HCT116 (cell line): ENCODE measurements around the gene SP110. TPM values are rescaled to one million over a fixed set of nuclear protein-coding genes. Genes with fewer than 3 reads are reported as not detected.

Experiments used
- ATAC-seq: fragments of 200-7000 bp; cut with Tn5 transposase; 2 replicates; pipeline ENCODE4 v1.9.1; 2020; ENCODE audit warnings: mild to moderate bottlenecking, moderate library complexity
- BruUV-seq: library from RNA; stranded (reverse); fragments of 400-500 nt; replicated peaks from 2 replicates; lab custom pipeline; 2021; lab: Mats Ljungman, UMichigan
- CTCF ChIA-PET: fragments of 300-600 bp; sonication (Branson Sonifier 250); formaldehyde crosslinking; loops from one replicate; lab custom pipeline; 2021; ENCODE audit warnings: antibody characterized with exemption; lab: Charles Lee
- POLR2A ChIA-PET: fragments of 300-600, 350-600 bp; sonication (Branson Sonifier 250); formaldehyde crosslinking; loops from one replicate; lab custom pipeline; 2021; ENCODE audit warnings: antibody characterized with exemption; lab: Charles Lee
- RAD21 ChIA-PET, 2 experiments: fragments of 300-600 bp; sonication (Branson Sonifier 250); formaldehyde crosslinking; loops; one replicate each; lab custom pipeline; 2023; ENCODE audit warnings: low total read pairs in 2 of 2; ENCODE audit not compliant: uncharacterized antibody in 2 of 2, unreplicated experiment in 2 of 2, low non-redundant PET in 1 of 2; lab: Charles Lee
- DNase-seq: peaks from one replicate; pipeline ENCODE4 v3.0.0-alpha.2; 2010; ENCODE audit warnings: low read depth, low spot score
- H2AFZ ChIP-seq: fragments of 200-600 bp; shearing (Covaris generic), sonication (generic); 2 replicates; pipeline ENCODE4 v1.6.1; 2017; ENCODE audit warnings: low read depth, mixed run types, mixed read lengths, antibody characterized with exemption, low read length; ENCODE audit not compliant: poor library complexity, severe bottlenecking
- H3K27ac ChIP-seq: 2 replicates; pipeline ENCODE4 v1.5.1; 2012; ENCODE audit warnings: low read depth, low read length
- H3K27me3 ChIP-seq: fragments of 200-600 bp; sonication (generic); 2 replicates; pipeline ENCODE4 v1.6.1; 2016; ENCODE audit warnings: mixed run types, low read length, mixed read lengths; ENCODE audit not compliant: insufficient read depth
- H3K36me3 ChIP-seq, 2 experiments: fragments of 200-500 bp in 1 of 2; fragments of 200-600 bp in 1 of 2; sonication (Bioruptor generic) in 1 of 2; sonication (generic) in 1 of 2; 2 replicates each; pipeline versions ENCODE4 v1.5.1 to v1.6.1; 2014 to 2016; ENCODE audit warnings: low read length in 2 of 2, inconsistent platforms in 1 of 2, mixed read lengths in 1 of 2, mixed run types in 1 of 2; ENCODE audit not compliant: insufficient read depth in 2 of 2, control insufficient read depth in 1 of 2
- H3K4me1 ChIP-seq, 2 experiments: fragments of 200-600 bp in 1 of 2; sonication (generic) in 1 of 2; 2 replicates each; pipeline versions ENCODE4 v1.5.1 to v1.6.1; 2012 to 2017; ENCODE audit warnings: low read length in 2 of 2, inconsistent platforms in 1 of 2, mild to moderate bottlenecking in 1 of 2, mixed read lengths in 1 of 2, mixed run types in 1 of 2, moderate library complexity in 1 of 2; ENCODE audit not compliant: insufficient read depth in 2 of 2, control insufficient read depth in 1 of 2
- H3K4me2 ChIP-seq: fragments of 200-600 bp; sonication (generic); 2 replicates; pipeline ENCODE4 v1.6.1; 2017; ENCODE audit warnings: mixed run types, low read length, mixed read lengths
- H3K4me3 ChIP-seq, 2 experiments: fragments of 200-600 bp in 1 of 2; sonication (generic) in 1 of 2; replicated peaks in 1 of 2; 2 replicates each; pipeline ENCODE4 v1.5.1; 2011 to 2016; ENCODE audit warnings: low read length in 2 of 2, control low read depth in 1 of 2, low read depth in 1 of 2, mild to moderate bottlenecking in 1 of 2, mixed read lengths in 1 of 2, mixed run types in 1 of 2
- H3K79me2 ChIP-seq: fragments of 200-600 bp; sonication (generic); 2 replicates; pipeline ENCODE4 v1.6.1; 2017; ENCODE audit warnings: mild to moderate bottlenecking, mixed run types, low read length, moderate library complexity, mixed read lengths; ENCODE audit not compliant: insufficient read depth
- H3K9ac ChIP-seq: fragments of 200-600 bp; sonication (generic); 2 replicates; pipeline ENCODE4 v1.6.1; 2016; ENCODE audit warnings: low read length, mixed read lengths
- H3K9me2 ChIP-seq: fragments of 200-600 bp; sonication (generic), shearing (Covaris generic); 2 replicates; pipeline ENCODE4 v1.6.1; 2017; ENCODE audit warnings: mixed run types, mild to moderate bottlenecking, moderate library complexity; ENCODE audit not compliant: insufficient read depth
- H3K9me3 ChIP-seq, 2 experiments: fragments of 200-500 bp in 1 of 2; fragments of 200-600 bp in 1 of 2; sonication (Bioruptor generic) in 1 of 2; sonication (generic) in 1 of 2; 2 replicates each; pipeline ENCODE4 v1.6.1; 2014 to 2017; ENCODE audit warnings: low read length in 2 of 2, mixed read lengths in 2 of 2, inconsistent platforms in 1 of 2, low read depth in 1 of 2, mild to moderate bottlenecking in 1 of 2, mixed run types in 1 of 2, moderate library complexity in 1 of 2; ENCODE audit not compliant: control insufficient read depth in 1 of 2, insufficient read depth in 1 of 2
- H4K20me1 ChIP-seq: fragments of 200-600 bp; sonication (generic), shearing (Covaris generic); 2 replicates; pipeline ENCODE4 v1.6.1; 2017; ENCODE audit warnings: mixed run types, mild to moderate bottlenecking, moderate library complexity; ENCODE audit not compliant: insufficient read depth
- EZH2phosphoT487 ChIP-seq: fragments of 200-600 bp; IDR thresholded peaks from 2 replicates; pipeline ENCODE4 v1.6.1; 2018; ENCODE audit warnings: antibody characterized with exemption, borderline replicate concordance
- FOSL1 ChIP-seq: IDR thresholded peaks from 2 replicates; pipeline ENCODE4 v1.6.1; 2012; ENCODE audit warnings: low read depth
- JUND ChIP-seq: IDR thresholded peaks from 2 replicates; pipeline ENCODE4 v1.6.1; 2012
- MAX ChIP-seq: IDR thresholded peaks from 2 replicates; pipeline ENCODE4 v1.6.1; 2012
- POLR2AphosphoS5 ChIP-seq: IDR thresholded peaks from 2 replicates; pipeline ENCODE4 v1.6.1; 2011; ENCODE audit warnings: mild to moderate bottlenecking, low read depth, low read length, moderate library complexity
- RAD21 ChIP-seq: IDR thresholded peaks from 2 replicates; pipeline ENCODE4 v1.6.1; 2012; ENCODE audit warnings: low read depth, mild to moderate bottlenecking
- REST ChIP-seq: IDR thresholded peaks from 2 replicates; pipeline ENCODE4 v1.6.1; 2012; ENCODE audit warnings: low read depth
- SIN3A ChIP-seq: IDR thresholded peaks from 2 replicates; pipeline ENCODE4 v1.6.1; 2012; ENCODE audit warnings: low read depth
- SP1 ChIP-seq: IDR thresholded peaks from 2 replicates; pipeline ENCODE4 v1.6.1; 2012; ENCODE audit warnings: low read depth
- SRF ChIP-seq: IDR thresholded peaks from 2 replicates; pipeline ENCODE4 v1.6.1; 2012; ENCODE audit warnings: low read depth
- ZBTB33 ChIP-seq: IDR thresholded peaks from 2 replicates; pipeline ENCODE4 v1.6.1; 2011; ENCODE audit warnings: mild to moderate bottlenecking, low read length, moderate library complexity; ENCODE audit not compliant: insufficient replicate concordance; ENCODE audit errors: extremely low read depth
- ZFX ChIP-seq: fragments of 450-650 bp; IDR thresholded peaks from 2 replicates; pipeline ENCODE4 v1.6.1; 2017
- ZNF274 ChIP-seq: fragments of 200-500 bp; sonication (Bioruptor generic); IDR thresholded peaks from 2 replicates; pipeline ENCODE4 v1.6.1; 2014; ENCODE audit warnings: mild to moderate bottlenecking, low read depth, low read length, inconsistent platforms
- intact Hi-C: fragments of 100-400 bp; cut with micrococcal nuclease; formaldehyde crosslinking; loops from 2 replicates; pipeline ENCODE4 v1.10.0; 2022
- total RNA-seq: library from RNA; stranded (reverse); gene quantifications from one replicate; pipeline ENCODE4 v1.2.1, GENCODE V29; 2021; ENCODE audit not compliant: unreplicated experiment

The SP110 gene
- total RNA-seq, 1 experiment from 2014 or later: 8.5 TPM

- Histone ChIP-seq H3K9me2 (no peaks in the 10 kb centered on the region), H2AFZ (no peak overlapping the region), H3K4me3 (no peak overlapping the region), H3K4me2 (no peak overlapping the region), H3K9ac (no peak overlapping the region), H4K20me1 (no peaks in the 10 kb centered on the region), H3K27me3 (no peaks in the 10 kb centered on the region), H3K27ac (no peak overlapping the region), H3K79me2 (no peaks in the 10 kb centered on the region), H3K36me3 (no peaks in the 10 kb centered on the region), H3K9me3 (no peaks in the 10 kb centered on the region), H3K4me1 (no peaks in the 10 kb centered on the region)
- POLR2A ChIA-PET: no interaction called here
- no peak for DNase-seq
- BruUV-seq: no TSS peak
- CTCF ChIA-PET: no interaction called here
- intact Hi-C loops: no loop called here
- ATAC-seq: no peak
- RAD21 ChIA-PET: no interaction called here
- TF ChIP-seq EZH2phosphoT487: no peak
- no peak for TF ChIP-seq MAX
- no peak for TF ChIP-seq JUND
- TF ChIP-seq ZFX: no peak
- no peak for TF ChIP-seq ZBTB33
- no peak for TF ChIP-seq RAD21
- no peak for TF ChIP-seq POLR2AphosphoS5
Measured at GRCh38 chr2:230205034-230205433, 14.8 kb downstream of the SP110 start.

- ChIA-PET CTCF (no interaction called here), POLR2A (no interaction called here), RAD21 (no interaction called here)
- BruUV-seq: no TSS peak
- Histone ChIP-seq H3K79me2 (no peaks in the 10 kb centered on the region), H3K36me3 (no peaks in the 10 kb centered on the region), H2AFZ (no peak overlapping the region), H3K27ac (no peak overlapping the region), H3K4me2 (no peak overlapping the region), H3K9me2 (no peaks in the 10 kb centered on the region), H3K9ac (no peak overlapping the region), H3K4me1 (no peaks in the 10 kb centered on the region), H3K4me3 (no peak overlapping the region), H3K9me3 (no peaks in the 10 kb centered on the region), H4K20me1 (no peaks in the 10 kb centered on the region), H3K27me3 (no peaks in the 10 kb centered on the region)
- intact Hi-C loops: no loop called here
- TF ChIP-seq ZNF274 (no peak), EZH2phosphoT487 (no peak), SIN3A (no peak), REST (no peak), FOSL1 (no peak), SP1 (no peak), JUND (no peak), SRF (no peak)
- no peak for ATAC-seq
- no peak for DNase-seq
Measured at GRCh38 chr2:230203110-230203676, 16.6 kb downstream of the SP110 start.
